Dermis blood vessel endothelial cell (primary cell): ENCODE results near the gene CARM1. TPM values are rescaled to one million over a fixed set of nuclear protein-coding genes. Genes with fewer than 3 reads are reported as not detected.

Experiments
- total RNA-seq: library from RNA; depleted of rRNA; stranded (reverse); fragments of >200 nt; gene quantifications from 2 replicates; pipeline ENCODE4 v1.2.3, GENCODE V29; 2014

Gene CARM1
- total RNA-seq, 1 donor from 2014 or later, result 19.2 TPM

Other genes with a start within 250 kb of the CARM1 start
- gene SLC44A2, start 246.0 kb upstream of the CARM1 start, total RNA-seq, result 67.7 and 132 TPM in 2 replicates
- gene ILF3, start 217.2 kb upstream of the CARM1 start, total RNA-seq, result 85.8 and 190 TPM in 2 replicates
- 23.1 and 26.4 TPM in 2 replicates for gene QTRT1, start 170.1 kb upstream of the CARM1 start, total RNA-seq
- 118 and 185 TPM in 2 replicates for gene DNM2, start 153.5 kb upstream of the CARM1 start, total RNA-seq
- 43.1 and 60.6 TPM in 2 replicates for gene TMED1, start 35.3 kb upstream of the CARM1 start, total RNA-seq
- not detected in 2 replicates for gene C19orf38, start 23.1 kb upstream of the CARM1 start, total RNA-seq
- gene YIPF2, start 57.1 kb downstream of the CARM1 start, total RNA-seq, result 67.1 and 106 TPM in 2 replicates
- 38.5 and 39.0 TPM in 2 replicates for gene TIMM29, start 57.3 kb downstream of the CARM1 start, total RNA-seq
- 74.2 and 180 TPM in 2 replicates for gene SMARCA4, start 89.5 kb downstream of the CARM1 start, total RNA-seq
- 97.3 and 148 TPM in 2 replicates for gene LDLR, start 217.9 kb downstream of the CARM1 start, total RNA-seq